Thyroid gland (tissue), 4 donors: Measurements from ENCODE around the gene MTCL1.

ENCODE experiments used
- POLR2A ChIP-seq, 2 donors: fragments of 450-650 bp; IDR thresholded peaks; one replicate each; pipeline ENCODE4 v1.6.1; 2017; ENCODE audit warnings: antibody characterized with exemption in 2 of 2, mild to moderate bottlenecking in 2 of 2, moderate library complexity in 1 of 2
- TF ChIP-seq, protein P1 (sequence below), 6 experiments: fragments of 200-600 bp in 3 of 6; fragments of 450-650 bp in 3 of 6; sonication (generic) in 3 of 6; IDR thresholded peaks; one replicate each; pipeline ENCODE4 v1.5.1; 2016 to 2019; ENCODE audit warnings: antibody characterized with exemption in 6 of 6, mild to moderate bottlenecking in 2 of 6, inconsistent platforms in 1 of 6, moderate library complexity in 1 of 6

DNA sequence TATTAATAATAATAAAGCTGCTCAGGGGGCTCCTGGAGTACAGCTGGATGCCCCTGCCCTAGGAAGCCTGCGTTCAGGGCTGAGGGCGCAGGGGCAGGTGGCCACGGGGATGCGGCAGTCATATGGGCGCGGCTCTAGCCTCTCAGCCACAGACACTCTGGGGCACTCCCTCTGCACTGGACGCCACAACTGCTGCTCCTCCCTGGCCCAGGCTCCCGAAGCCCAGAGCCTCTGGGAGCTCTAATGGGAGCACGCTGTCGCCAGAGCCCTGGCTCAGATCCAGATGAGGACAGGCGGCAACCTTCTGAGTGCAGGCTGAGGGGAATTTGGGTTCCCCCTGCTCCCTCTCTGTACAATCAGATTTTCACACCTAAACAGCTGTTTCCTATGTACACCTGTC is 93.6 kb downstream of the MTCL1 start:
- TF ChIP-seq, protein P1, sequence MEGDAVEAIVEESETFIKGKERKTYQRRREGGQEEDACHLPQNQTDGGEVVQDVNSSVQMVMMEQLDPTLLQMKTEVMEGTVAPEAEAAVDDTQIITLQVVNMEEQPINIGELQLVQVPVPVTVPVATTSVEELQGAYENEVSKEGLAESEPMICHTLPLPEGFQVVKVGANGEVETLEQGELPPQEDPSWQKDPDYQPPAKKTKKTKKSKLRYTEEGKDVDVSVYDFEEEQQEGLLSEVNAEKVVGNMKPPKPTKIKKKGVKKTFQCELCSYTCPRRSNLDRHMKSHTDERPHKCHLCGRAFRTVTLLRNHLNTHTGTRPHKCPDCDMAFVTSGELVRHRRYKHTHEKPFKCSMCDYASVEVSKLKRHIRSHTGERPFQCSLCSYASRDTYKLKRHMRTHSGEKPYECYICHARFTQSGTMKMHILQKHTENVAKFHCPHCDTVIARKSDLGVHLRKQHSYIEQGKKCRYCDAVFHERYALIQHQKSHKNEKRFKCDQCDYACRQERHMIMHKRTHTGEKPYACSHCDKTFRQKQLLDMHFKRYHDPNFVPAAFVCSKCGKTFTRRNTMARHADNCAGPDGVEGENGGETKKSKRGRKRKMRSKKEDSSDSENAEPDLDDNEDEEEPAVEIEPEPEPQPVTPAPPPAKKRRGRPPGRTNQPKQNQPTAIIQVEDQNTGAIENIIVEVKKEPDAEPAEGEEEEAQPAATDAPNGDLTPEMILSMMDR (IDR thresholded peaks at IDR 0.05) = no peak
- TF ChIP-seq POLR2A (IDR thresholded peaks at IDR 0.05) = no peak
